Measurements from ENCODE around the gene TSPAN33. TPM values are rescaled to one million over a fixed set of nuclear protein-coding genes. Genes with fewer than 3 reads are reported as not detected.

The TSPAN33 gene, protein sequence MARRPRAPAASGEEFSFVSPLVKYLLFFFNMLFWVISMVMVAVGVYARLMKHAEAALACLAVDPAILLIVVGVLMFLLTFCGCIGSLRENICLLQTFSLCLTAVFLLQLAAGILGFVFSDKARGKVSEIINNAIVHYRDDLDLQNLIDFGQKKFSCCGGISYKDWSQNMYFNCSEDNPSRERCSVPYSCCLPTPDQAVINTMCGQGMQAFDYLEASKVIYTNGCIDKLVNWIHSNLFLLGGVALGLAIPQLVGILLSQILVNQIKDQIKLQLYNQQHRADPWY
- 10 to 100 TPM in 2 of 4 donors, 1 to 10 TPM in 2; 1.9 to 15.5 (median 9.9) TPM for total RNA-seq

- 3 to 5% methylated on average over 10 to 12 of the region's 43 CpGs for WGBS, 2 donors (ENCODE audit: low coverage in 1 of 2)
- H3K27ac ChIP-seq: peak within 1 kb of the TSS in 1 of 4 donors; percentile 65
- peak within 1 kb of the TSS; percentile 38 to 61 for H3K4me3 ChIP-seq
- peaks cover 0 to 24% (median 5%) of the 10 kb centered on the region in 3 donors for H3K4me1 ChIP-seq
- no peaks in the 10 kb centered on the region for H3K36me3 ChIP-seq
- H3K9me3 ChIP-seq: no peaks in the 10 kb centered on the region
- peaks cover 47% of the 10 kb centered on the region for H3K27me3 ChIP-seq
- ATAC-seq: peak; percentile 95
- no peak for TF ChIP-seq POLR2AphosphoS5 (IDR thresholded peaks at IDR 0.05)
- TF ChIP-seq, protein P1, sequence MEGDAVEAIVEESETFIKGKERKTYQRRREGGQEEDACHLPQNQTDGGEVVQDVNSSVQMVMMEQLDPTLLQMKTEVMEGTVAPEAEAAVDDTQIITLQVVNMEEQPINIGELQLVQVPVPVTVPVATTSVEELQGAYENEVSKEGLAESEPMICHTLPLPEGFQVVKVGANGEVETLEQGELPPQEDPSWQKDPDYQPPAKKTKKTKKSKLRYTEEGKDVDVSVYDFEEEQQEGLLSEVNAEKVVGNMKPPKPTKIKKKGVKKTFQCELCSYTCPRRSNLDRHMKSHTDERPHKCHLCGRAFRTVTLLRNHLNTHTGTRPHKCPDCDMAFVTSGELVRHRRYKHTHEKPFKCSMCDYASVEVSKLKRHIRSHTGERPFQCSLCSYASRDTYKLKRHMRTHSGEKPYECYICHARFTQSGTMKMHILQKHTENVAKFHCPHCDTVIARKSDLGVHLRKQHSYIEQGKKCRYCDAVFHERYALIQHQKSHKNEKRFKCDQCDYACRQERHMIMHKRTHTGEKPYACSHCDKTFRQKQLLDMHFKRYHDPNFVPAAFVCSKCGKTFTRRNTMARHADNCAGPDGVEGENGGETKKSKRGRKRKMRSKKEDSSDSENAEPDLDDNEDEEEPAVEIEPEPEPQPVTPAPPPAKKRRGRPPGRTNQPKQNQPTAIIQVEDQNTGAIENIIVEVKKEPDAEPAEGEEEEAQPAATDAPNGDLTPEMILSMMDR (IDR thresholded peaks at IDR 0.05): no peak
These were observed at the start of gene TSPAN33 for GRCh38 chr7:129144095-129144833. Gene TSPAN33 (plus strand): TSS chr7:129144707. CDS start chr7:129144981, 274 bp downstream.

- ATAC-seq: no peak
- Histone ChIP-seq H3K27me3 (no peaks in the 10 kb centered on the region), H3K9me3 (no peaks in the 10 kb centered on the region), H3K27ac (no peak overlapping the region), H3K36me3 (no peaks in the 10 kb centered on the region), H3K4me3 (no peak overlapping the region), H3K4me1 (peaks cover 0 to 5% (median 0%) of the 10 kb centered on the region in 3 donors)
- TF ChIP-seq POLR2AphosphoS5 (IDR thresholded peaks at IDR 0.05) (no peak), EP300 (IDR thresholded peaks at IDR 0.05) (no peak), POLR2A (IDR thresholded peaks at IDR 0.05) (no peak)
- TF ChIP-seq, protein P1 (IDR thresholded peaks at IDR 0.05): no peak
- WGBS, 2 donors (ENCODE audit: low coverage in 1 of 2): 54 to 58% methylated on average over 2 to 6 of the region's 6 CpGs
These were observed 49.2 kb upstream of the TSPAN33 start for GRCh38 chr7:129095258-129095657.

DNA sequence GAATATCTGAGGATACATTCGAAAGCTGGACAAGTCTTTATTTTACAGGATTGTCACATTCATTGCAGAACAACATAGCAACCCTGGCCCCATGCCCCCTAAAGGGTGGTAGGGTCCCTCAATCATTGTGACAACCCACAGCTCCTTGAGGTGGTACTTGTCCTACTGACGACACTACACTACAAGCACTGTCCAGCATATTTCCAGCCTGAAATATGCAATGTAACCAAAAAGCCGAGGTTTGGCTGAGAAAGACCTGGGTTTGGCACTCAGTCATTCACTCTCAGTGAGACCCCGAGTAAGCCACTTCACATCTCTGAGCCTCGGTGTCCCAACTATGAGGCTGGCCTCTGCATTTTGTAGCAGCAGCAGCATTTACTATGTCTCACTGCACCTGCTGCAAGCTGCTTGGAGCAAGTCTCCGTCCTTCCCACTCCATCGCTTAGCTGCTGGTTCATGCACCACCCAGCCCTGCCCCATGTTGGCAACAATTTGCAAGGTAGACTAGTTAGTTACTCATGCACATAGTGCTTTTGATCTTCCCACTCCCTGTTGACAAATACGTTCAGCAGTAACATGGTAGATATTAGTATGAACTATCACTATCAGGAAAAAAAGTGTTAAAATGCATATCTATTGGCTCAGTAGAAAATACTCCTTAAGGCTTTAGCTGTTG, 46.0 kb upstream of the TSPAN33 start:
- H3K27ac ChIP-seq: no peak overlapping the region
- no peaks in the 10 kb centered on the region for H3K36me3 ChIP-seq
- WGBS, 2 donors (ENCODE audit: low coverage in 1 of 2): 57 to 75% methylated on average over 5 to 7 of the region's 8 CpGs
- no peaks in the 10 kb centered on the region for H3K9me3 ChIP-seq
- no peak for ATAC-seq
- H3K4me3 ChIP-seq: no peak overlapping the region
- H3K27me3 ChIP-seq: no peaks in the 10 kb centered on the region
- no peaks in the 10 kb centered on the region for H3K4me1 ChIP-seq
- TF ChIP-seq POLR2A (IDR thresholded peaks at IDR 0.05): no peak
- TF ChIP-seq, protein P1 (IDR thresholded peaks at IDR 0.05): no peak
- no peak for TF ChIP-seq POLR2AphosphoS5 (IDR thresholded peaks at IDR 0.05)
- TF ChIP-seq EP300 (IDR thresholded peaks at IDR 0.05): no peak

DNA sequence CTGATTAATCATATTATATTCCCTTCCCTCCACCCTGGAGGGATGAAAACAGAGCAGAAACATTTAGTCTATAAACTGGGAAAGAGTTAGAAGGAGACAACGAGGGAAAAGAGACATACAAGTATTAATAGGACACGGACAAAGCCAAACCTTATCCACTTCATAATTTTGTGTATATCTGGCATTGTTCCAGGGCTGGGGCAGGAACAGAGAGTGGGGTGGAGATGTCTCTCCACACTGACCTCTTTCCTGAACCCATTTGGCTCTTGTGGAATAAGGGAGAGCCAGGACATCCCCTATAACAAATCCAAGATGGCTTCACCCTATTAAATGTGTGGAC, 43.7 kb upstream of the TSPAN33 start:
- Histone ChIP-seq H3K9me3 (no peaks in the 10 kb centered on the region), H3K36me3 (no peaks in the 10 kb centered on the region), H3K4me1 (no peaks in the 10 kb centered on the region), H3K27ac (no peak overlapping the region), H3K27me3 (no peaks in the 10 kb centered on the region), H3K4me3 (no peak overlapping the region)
- 20 to 28% methylated on average over 1 to 2 of the region's 2 CpGs for WGBS, 2 donors (ENCODE audit: low coverage in 1 of 2)
- no peak for ATAC-seq
- TF ChIP-seq EP300 (IDR thresholded peaks at IDR 0.05) (no peak), POLR2A (IDR thresholded peaks at IDR 0.05) (no peak), POLR2AphosphoS5 (IDR thresholded peaks at IDR 0.05) (no peak)
- TF ChIP-seq, protein P1 (IDR thresholded peaks at IDR 0.05): no peak
